B cell (primary cell): ENCODE measurements around the gene ANKS6.

Experiments used
- CTCF ChIP-seq: fragments of 200-600 bp; IDR thresholded peaks from one replicate; pipeline ENCODE4 v1.8.0; 2022; ENCODE audit warnings: antibody characterized with exemption, mild to moderate bottlenecking
- EZH2 ChIP-seq: IDR thresholded peaks from 2 replicates; pipeline ENCODE4 v1.6.1; 2012; ENCODE audit warnings: borderline replicate concordance, low read depth, mild to moderate bottlenecking, moderate library complexity, low read length; ENCODE audit not compliant: insufficient read depth, poor library complexity, severe bottlenecking

- TF ChIP-seq CTCF (no peak), EZH2 (no peak)
Observed at GRCh38 chr9:98706651-98707165, 89.6 kb downstream of the ANKS6 start.
